CD14-positive monocyte (primary cell): Measurements from ENCODE around the gene ADAMTSL4. TPM values are rescaled to one million over a fixed set of nuclear protein-coding genes. Genes with fewer than 3 reads are reported as not detected.
A peak's percentile ranks its signal among the peaks of the same experiment; 100 is the strongest.

ENCODE experiments used
- DNase-seq, 3 donors: peaks; one replicate each; pipeline ENCODE4 v3.0.0-alpha.2; 2011 to 2022
- H2AFZ ChIP-seq: 2 replicates; pipeline ENCODE4 v1.6.0; 2012; ENCODE audit warnings: mild to moderate bottlenecking, low read depth, low read length, inconsistent platforms; ENCODE audit not compliant: insufficient read depth, poor library complexity, severe bottlenecking
- H3K27ac ChIP-seq, 2 donors: 1 replicate in 1 of 2; 2 replicates in 1 of 2; pipeline ENCODE4 v1.5.1; 2012 to 2013; ENCODE audit warnings: low read length in 2 of 2, control low read depth in 1 of 2, inconsistent platforms in 1 of 2, low read depth in 1 of 2, mild to moderate bottlenecking in 1 of 2
- H3K27me3 ChIP-seq, 2 donors: one replicate each; pipeline versions ENCODE4 v1.6.0 to v1.6.1; 2011 to 2013; ENCODE audit warnings: low read length in 2 of 2; ENCODE audit not compliant: control insufficient read depth in 2 of 2, insufficient read depth in 2 of 2
- H3K36me3 ChIP-seq, 2 donors: replicated peaks in 1 of 2; 1 replicate in 1 of 2; 2 replicates in 1 of 2; pipeline versions ENCODE4 v1.5.1 to v1.6.1; 2012 to 2013; ENCODE audit warnings: low read length in 2 of 2, control low read depth in 1 of 2, inconsistent platforms in 1 of 2, mild to moderate bottlenecking in 1 of 2; ENCODE audit not compliant: insufficient read depth in 2 of 2, control insufficient read depth in 1 of 2
- H3K4me1 ChIP-seq, 2 donors: 1 replicate in 1 of 2; 2 replicates in 1 of 2; pipeline versions ENCODE4 v1.5.1 to v1.6.1; 2012 to 2013; ENCODE audit warnings: low read length in 2 of 2, control low read depth in 1 of 2, inconsistent platforms in 1 of 2, mild to moderate bottlenecking in 1 of 2, moderate library complexity in 1 of 2; ENCODE audit not compliant: insufficient read depth in 2 of 2, control insufficient read depth in 1 of 2
- H3K4me2 ChIP-seq: replicated peaks from 2 replicates; pipeline ENCODE3; 2012; ENCODE audit warnings: low read length, moderate library complexity, mild to moderate bottlenecking; ENCODE audit not compliant: poor library complexity, severe bottlenecking; ENCODE audit errors: extremely low read depth
- H3K4me3 ChIP-seq, 3 experiments: fragments of 200-600 bp in 1 of 3; sonication (generic) in 1 of 3; replicated peaks in 1 of 3; 1 replicate in 2 of 3; 2 replicates in 1 of 3; pipeline ENCODE4 v1.5.1; 2011 to 2013; ENCODE audit warnings: low read length in 3 of 3, mild to moderate bottlenecking in 3 of 3, control low read depth in 2 of 3, low read depth in 2 of 3, inconsistent platforms in 1 of 3, moderate library complexity in 1 of 3
- H3K79me2 ChIP-seq: 2 replicates; pipeline ENCODE4 v1.6.0; 2012; ENCODE audit warnings: mild to moderate bottlenecking, control low read depth, inconsistent platforms, low read length, moderate library complexity; ENCODE audit not compliant: insufficient read depth
- H3K9ac ChIP-seq: 2 replicates; pipeline ENCODE4 v1.6.0; 2017; ENCODE audit warnings: low read length, mild to moderate bottlenecking; ENCODE audit not compliant: insufficient read depth, poor library complexity, severe bottlenecking
- H3K9me3 ChIP-seq, 2 donors: replicated peaks in 1 of 2; 1 replicate in 1 of 2; 2 replicates in 1 of 2; pipeline versions ENCODE4 v1.5.1 to v1.6.1; 2012 to 2013; ENCODE audit warnings: low read length in 2 of 2, control low read depth in 1 of 2; ENCODE audit not compliant: control insufficient read depth in 1 of 2, insufficient read depth in 1 of 2
- H4K20me1 ChIP-seq: 2 replicates; pipeline ENCODE4 v1.6.0; 2012; ENCODE audit warnings: mild to moderate bottlenecking, low read length, control low read depth, moderate library complexity; ENCODE audit not compliant: insufficient read depth
- H3K27ac Mint-ChIP-seq, 7 donors: one replicate each; pipeline ENCODE4 v1.8.0; 2020; ENCODE audit warnings: mild to moderate bottlenecking in 7 of 7, mixed read lengths in 7 of 7, moderate library complexity in 6 of 7, inconsistent platforms in 2 of 7
- H3K27me3 Mint-ChIP-seq, 3 donors: one replicate each; pipeline ENCODE4 v1.8.0; 2021 to 2022; ENCODE audit warnings: low read depth in 3 of 3, mild to moderate bottlenecking in 3 of 3, mixed read lengths in 3 of 3, moderate library complexity in 3 of 3, inconsistent platforms in 1 of 3
- H3K36me3 Mint-ChIP-seq, 2 donors: one replicate each; pipeline ENCODE4 v1.8.0; 2020; ENCODE audit warnings: mixed read lengths in 2 of 2, inconsistent platforms in 1 of 2, mild to moderate bottlenecking in 1 of 2
- H3K4me1 Mint-ChIP-seq: one replicate; pipeline ENCODE4 v1.8.0; 2020; ENCODE audit warnings: mild to moderate bottlenecking, mixed read lengths
- H3K4me3 Mint-ChIP-seq, 2 donors: one replicate each; pipeline ENCODE4 v1.8.0; 2020; ENCODE audit warnings: mild to moderate bottlenecking in 2 of 2, mixed read lengths in 2 of 2, moderate library complexity in 1 of 2
- H3K9me3 Mint-ChIP-seq, 7 donors: one replicate each; pipeline ENCODE4 v1.8.0; 2020 to 2022; ENCODE audit warnings: mixed read lengths in 7 of 7, mild to moderate bottlenecking in 6 of 7, moderate library complexity in 6 of 7, inconsistent platforms in 2 of 7
- CTCF ChIP-seq: fragments of 200-600 bp; IDR thresholded peaks from one replicate; pipeline ENCODE4 v1.8.0; 2022; ENCODE audit warnings: antibody characterized with exemption, mild to moderate bottlenecking
- WGBS: methylation state at CpG from one replicate; pipeline ENCODE4 v1.1.5; 2013; ENCODE audit warnings: missing lambda C conversion rate; ENCODE audit not compliant: insufficient coverage; 5-methylcytosine and 5-hydroxymethylcytosine counted together
- intact Hi-C, 2 donors: fragments of 100-400 bp; cut with micrococcal nuclease; formaldehyde crosslinking; loops; one replicate each; pipeline versions ENCODE4 v1.15.0 to v1.15.1; 2023
- polyA plus RNA-seq, 3 donors: library from polyadenylated mRNA; depleted of rRNA in 1 of 3; unstranded in 2 of 3; stranded (reverse) in 1 of 3; fragments of 300-500 nt in 2 of 3; fragments of >200 nt in 1 of 3; fragmentation: Illumina TruSeq in 2 of 3; gene quantifications; 1 replicate in 2 of 3; 2 replicates in 1 of 3; pipeline ENCODE4 v1.2.3, GENCODE V29; 2012 to 2021

Gene ADAMTSL4
- polyA plus RNA-seq, 3 donors: 2.5 to 109 (median 2.8) TPM

- H3K9me3 Mint-ChIP-seq: peaks cover 0 to 3% (median 0%) of the 10 kb centered on the region in 7 donors
- peaks cover 0 to 2% (median 0%) of the 10 kb centered on the region in 3 donors for H3K27me3 Mint-ChIP-seq
- no peak overlapping the region for H3K4me2 ChIP-seq
- H3K27ac ChIP-seq: no peak overlapping the region
- H4K20me1 ChIP-seq: peaks cover 82% of the 10 kb centered on the region
- no peaks in the 10 kb centered on the region for H3K9me3 ChIP-seq
- 87% methylated on average over 11 of the region's 15 CpGs for WGBS
- no peak overlapping the region for H3K9ac ChIP-seq
- H3K79me2 ChIP-seq: peaks cover 64% of the 10 kb centered on the region
- H3K27me3 ChIP-seq: no peaks in the 10 kb centered on the region
- peaks cover 62 to 64% of the 10 kb centered on the region in 2 donors for H3K4me1 ChIP-seq
- H3K4me3 ChIP-seq: no peak overlapping the region
- peaks cover 56% of the 10 kb centered on the region for H3K4me1 Mint-ChIP-seq
- H3K27ac Mint-ChIP-seq: peak overlapping the region in 1 of 7 donors; percentile 60
- H3K4me3 Mint-ChIP-seq: no peak overlapping the region
- H2AFZ ChIP-seq: no peak overlapping the region
- H3K36me3 ChIP-seq: peaks cover 44 to 66% of the 10 kb centered on the region in 2 donors
- no peak for TF ChIP-seq CTCF
- intact Hi-C loops: loop anchor here in 1 of 2 donors (10.0 kb wide), 2 partner anchors 74 to 294 kb away; partner anchors contain the start of genes APH1A and TARS2
- H3K36me3 Mint-ChIP-seq: peaks cover 57 to 72% of the 10 kb centered on the region in 2 donors
- DNase-seq: peak in 1 of 3 donors; percentile 17
Measured at GRCh38 chr1:150558303-150558704, 9.1 kb downstream of the ADAMTSL4 start.

- peak overlapping the region in 3 of 7 donors; percentile 25 to 50 (median 38) for H3K27ac Mint-ChIP-seq
- Histone ChIP-seq H3K4me1 (peaks cover 62 to 64% of the 10 kb centered on the region in 2 donors), H3K9ac (no peak overlapping the region), H4K20me1 (peaks cover 89% of the 10 kb centered on the region), H3K4me3 (peak overlapping the region in 1 of 3 experiments; percentile 0), H2AFZ (no peak overlapping the region), H3K27me3 (no peaks in the 10 kb centered on the region), H3K9me3 (no peaks in the 10 kb centered on the region), H3K36me3 (peaks cover 44 to 62% of the 10 kb centered on the region in 2 donors), H3K27ac (no peak overlapping the region), H3K79me2 (peaks cover 64% of the 10 kb centered on the region), H3K4me2 (peak overlapping the region; percentile 98)
- peak overlapping the region in 1 of 2 donors; percentile 21 for H3K4me3 Mint-ChIP-seq
- 83% methylated on average over 12 of the region's 28 CpGs for WGBS
- H3K36me3 Mint-ChIP-seq: peaks cover 62 to 76% of the 10 kb centered on the region in 2 donors
- peaks cover 0 to 3% (median 0%) of the 10 kb centered on the region in 7 donors for H3K9me3 Mint-ChIP-seq
- TF ChIP-seq CTCF: no peak
- DNase-seq: peak in 2 of 3 donors; percentile 21 to 30
- H3K4me1 Mint-ChIP-seq: peaks cover 58% of the 10 kb centered on the region
- peaks cover 0 to 2% (median 0%) of the 10 kb centered on the region in 3 donors for H3K27me3 Mint-ChIP-seq
- intact Hi-C loops: loop anchor here in 1 of 2 donors (10.0 kb wide), 2 partner anchors 74 to 294 kb away; partner anchors contain the start of genes APH1A and TARS2
Measured at GRCh38 chr1:150558761-150559655, 9.8 kb downstream of the ADAMTSL4 start.
